ENCODE measurements around the gene HS6ST2.

GRCh38 chrX:132745593-132745992 lies 212.8 kb downstream of the HS6ST2 start:
- TF ChIP-seq EZH2 (IDR thresholded peaks at IDR 0.05; ENCODE audit: insufficient read depth, poor library complexity, severe bottlenecking) (no peak), EZH2phosphoT487 (IDR thresholded peaks at IDR 0.05; ENCODE audit: insufficient read depth, low read depth) (no peak)
